T-cell (primary cell): ENCODE data around the gene PHF21A. TPM values are rescaled to one million over a fixed set of nuclear protein-coding genes. Genes with fewer than 3 reads are reported as not detected.
A peak's percentile ranks its signal among the peaks of the same experiment; 100 is the strongest.

Source experiments
- ATAC-seq, 4 experiments: fragments of 200-7000 bp in 3 of 4; fragments of 150-1000 bp in 1 of 4; cut with Tn5 transposase; replicated peaks in 1 of 4; 1 replicate in 3 of 4; 2 replicates in 1 of 4; pipeline ENCODE4 v1.10.0; 2021; ENCODE audit warnings: moderate library complexity in 3 of 4, mild to moderate bottlenecking in 2 of 4, moderate number of reproducible peaks in 1 of 4
- CTCF ChIA-PET, 2 donors: fragments of 300-600 bp; sonication (Branson Sonifier 250); formaldehyde crosslinking; loops; one replicate each; lab custom pipeline; 2022; ENCODE audit warnings: antibody characterized with exemption in 2 of 2; lab: Charles Lee
- POLR2A ChIA-PET, 2 donors: fragments of 300-600 bp; sonication (Branson Sonifier 250); formaldehyde crosslinking; loops; one replicate each; lab custom pipeline; 2022; ENCODE audit warnings: antibody characterized with exemption in 2 of 2; lab: Charles Lee
- DNase-seq, 35 experiments: peaks; one replicate each; pipeline versions ENCODE4 v3.0.0 to v3.0.0-alpha.2; 2013 to 2023
- H3K27ac ChIP-seq: one replicate; pipeline ENCODE4 v1.5.1; 2013; ENCODE audit warnings: low read length
- H3K27me3 ChIP-seq, 2 experiments: replicated peaks in 1 of 2; 1 replicate in 1 of 2; 2 replicates in 1 of 2; pipeline versions ENCODE4 v1.6.1 to v1.7.0; 2013; ENCODE audit warnings: low read length in 1 of 2, mixed read lengths in 1 of 2; ENCODE audit not compliant: control insufficient read depth in 2 of 2, insufficient read depth in 2 of 2; ENCODE audit errors: extremely low read depth in 1 of 2
- H3K36me3 ChIP-seq, 2 donors: 1 replicate in 1 of 2; 2 replicates in 1 of 2; pipeline versions ENCODE4 v1.6.1 to v1.7.0; 2013; ENCODE audit warnings: low read length in 1 of 2; ENCODE audit not compliant: control insufficient read depth in 2 of 2, insufficient read depth in 1 of 2; ENCODE audit errors: extremely low read depth in 1 of 2
- H3K4me1 ChIP-seq, 2 experiments: 1 replicate in 1 of 2; 2 replicates in 1 of 2; pipeline versions ENCODE4 v1.6.1 to v1.7.0; 2013; ENCODE audit warnings: low read length in 2 of 2, mixed read lengths in 1 of 2; ENCODE audit not compliant: insufficient read depth in 2 of 2, control insufficient read depth in 1 of 2; ENCODE audit errors: extremely low read depth in 1 of 2
- H3K4me3 ChIP-seq, 2 donors: 1 replicate in 1 of 2; 2 replicates in 1 of 2; pipeline versions ENCODE4 v1.5.1 to v1.7.0; 2013; ENCODE audit warnings: mild to moderate bottlenecking in 2 of 2, low read length in 1 of 2, moderate library complexity in 1 of 2; ENCODE audit not compliant: control insufficient read depth in 1 of 2; ENCODE audit errors: extremely low read depth in 1 of 2
- H3K9me3 ChIP-seq: 2 replicates; pipeline ENCODE4 v1.7.0; 2013
- H3K27ac Mint-ChIP-seq, 2 donors: one replicate each; pipeline ENCODE4 v1.8.0; 2020 to 2021; ENCODE audit warnings: mild to moderate bottlenecking in 2 of 2, mixed read lengths in 2 of 2
- H3K27me3 Mint-ChIP-seq, 2 donors: one replicate each; pipeline ENCODE4 v1.8.0; 2021 to 2022; ENCODE audit warnings: mixed read lengths in 2 of 2
- H3K36me3 Mint-ChIP-seq: one replicate; pipeline ENCODE4 v1.8.0; 2021; ENCODE audit warnings: mixed read lengths
- H3K4me1 Mint-ChIP-seq, 3 donors: one replicate each; pipeline ENCODE4 v1.8.0; 2020 to 2022; ENCODE audit warnings: mixed read lengths in 3 of 3, mild to moderate bottlenecking in 1 of 3
- H3K4me3 Mint-ChIP-seq, 3 donors: one replicate each; pipeline ENCODE4 v1.8.0; 2020 to 2022; ENCODE audit warnings: mild to moderate bottlenecking in 3 of 3, mixed read lengths in 3 of 3, moderate library complexity in 3 of 3
- H3K9me3 Mint-ChIP-seq, 3 donors: one replicate each; pipeline ENCODE4 v1.8.0; 2020 to 2022; ENCODE audit warnings: mixed read lengths in 3 of 3
- WGBS: methylation state at CpG from one replicate; pipeline ENCODE4 v1.1.5; 2013; ENCODE audit warnings: missing lambda C conversion rate; ENCODE audit not compliant: insufficient coverage; 5-methylcytosine and 5-hydroxymethylcytosine counted together
- total RNA-seq, 35 experiments: library from RNA in 6 of 35; stranded (reverse) in 6 of 35; fragments of 120-200 nt in 1 of 35; gene quantifications; one replicate each; pipeline versions ENCODE4 v1.2.1 to v1.2.4 and lab custom pipeline; 2013 to 2026

The PHF21A gene
- total RNA-seq, 5 donors from 2014 or later (not counting 1 experiment from before 2014, with no cell fraction given): 45.5 to 82.9 (median 57.4) TPM

DNA sequence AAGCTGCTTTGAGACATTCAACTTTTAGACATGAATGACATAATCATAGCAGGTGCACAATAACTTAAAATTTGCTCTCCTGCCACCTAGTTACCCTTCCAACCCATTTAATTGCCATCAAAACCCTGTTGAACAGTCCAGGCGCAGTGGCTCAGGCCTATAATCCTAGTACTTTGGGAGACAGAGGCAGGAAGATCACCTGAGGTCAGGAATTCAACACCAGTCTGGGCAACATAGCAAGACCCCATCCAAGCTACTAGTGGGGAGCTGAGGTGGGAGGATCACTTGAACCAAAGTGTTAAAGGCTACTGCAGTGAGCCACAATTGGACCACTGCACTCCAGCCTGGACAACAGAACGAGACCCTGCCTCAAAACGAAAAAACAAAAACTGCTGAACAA, 4.0 kb upstream of the PHF21A start:
- Mint-ChIP-seq H3K36me3 (no peaks in the 10 kb centered on the region), H3K4me3 (no peak overlapping the region), H3K9me3 (no peaks in the 10 kb centered on the region), H3K27ac (no peak overlapping the region), H3K27me3 (no peaks in the 10 kb centered on the region), H3K4me1 (peaks cover 10 to 24% (median 18%) of the 10 kb centered on the region in 3 donors)
- DNase-seq: no peak
- H3K4me1 ChIP-seq: peaks cover 7 to 10% of the 10 kb centered on the region in 2 experiments
- H3K36me3 ChIP-seq: no peaks in the 10 kb centered on the region
- H3K9me3 ChIP-seq: no peaks in the 10 kb centered on the region
- CTCF ChIA-PET: no interaction called here
- H3K4me3 ChIP-seq: no peak overlapping the region
- POLR2A ChIA-PET: no interaction called here
- ATAC-seq: no peak
- no peak overlapping the region for H3K27ac ChIP-seq
- no peaks in the 10 kb centered on the region for H3K27me3 ChIP-seq
- no CpG with 5 or more reads among the region's 3 CpGs for WGBS

GRCh38 chr11:46122945-46123715, 1.9 kb upstream of the PHF21A start:
- no peaks in the 10 kb centered on the region for H3K9me3 ChIP-seq
- no peaks in the 10 kb centered on the region for H3K27me3 ChIP-seq
- ChIA-PET CTCF (interaction anchor here in 1 of 2 donors (0.6 to 0.9 kb wide), 2 partner anchors 10 to 26 kb away, joined by 3 to 8 read pairs; no protein-coding TSS in a partner anchor), POLR2A (interaction anchor here (0.6 to 0.7 kb wide), 6 partner anchors 210 to 1742 kb away, joined by 3 to 7 read pairs (median 4); no protein-coding TSS in a partner anchor)
- no peak for DNase-seq
- Mint-ChIP-seq H3K4me1 (peaks cover 25 to 36% (median 31%) of the 10 kb centered on the region in 3 donors), H3K36me3 (no peaks in the 10 kb centered on the region), H3K4me3 (peak overlapping the region in 2 of 3 donors; percentile 47 to 88), H3K27ac (no peak overlapping the region), H3K9me3 (no peaks in the 10 kb centered on the region), H3K27me3 (no peaks in the 10 kb centered on the region)
- H3K4me1 ChIP-seq: peaks cover 9 to 18% of the 10 kb centered on the region in 2 experiments
- no peak overlapping the region for H3K4me3 ChIP-seq
- H3K36me3 ChIP-seq: no peaks in the 10 kb centered on the region
- H3K27ac ChIP-seq: no peak overlapping the region
- ATAC-seq: no peak
- WGBS: no CpG with 5 or more reads among the region's 7 CpGs

GRCh38 chr11:46121724-46122477, 647 bp upstream of the PHF21A start:
- H3K4me1 Mint-ChIP-seq: peaks cover 31 to 39% (median 35%) of the 10 kb centered on the region in 3 donors
- H3K9me3 ChIP-seq: no peaks in the 10 kb centered on the region
- ChIA-PET POLR2A (interaction anchor here (0.5 to 0.7 kb wide), 5 partner anchors 31 to 1411 kb away, joined by 3 to 6 read pairs (median 3); no protein-coding TSS in a partner anchor), CTCF (interaction anchor here in 1 of 2 donors (0.6 kb wide), 1 partner anchor 30 kb away, joined by 3 read pairs; no protein-coding TSS in a partner anchor)
- H3K4me3 Mint-ChIP-seq: peak overlapping the region; percentile 84 to 89 (median 88)
- H3K4me3 ChIP-seq: peak overlapping the region; percentile 59 to 65
- peaks cover 8 to 13% of the 10 kb centered on the region in 2 experiments for H3K4me1 ChIP-seq
- H3K36me3 ChIP-seq: no peaks in the 10 kb centered on the region
- no peaks in the 10 kb centered on the region for H3K9me3 Mint-ChIP-seq
- ATAC-seq (peak; percentile 65 to 70 (median 67)), DNase-seq (peak; percentile 47 to 89 (median 67))
- H3K27ac ChIP-seq: peak overlapping the region; percentile 47
- no peaks in the 10 kb centered on the region for H3K27me3 Mint-ChIP-seq
- peak overlapping the region; percentile 86 to 89 for H3K27ac Mint-ChIP-seq
- under 1% methylated on average over 40 of the region's 74 CpGs for WGBS
- no peaks in the 10 kb centered on the region for H3K36me3 Mint-ChIP-seq
- H3K27me3 ChIP-seq: no peaks in the 10 kb centered on the region

- CTCF ChIA-PET: interaction anchor here (0.5 to 0.9 kb wide), 6 partner anchors 232 to 1130 kb away, joined by 3 to 4 read pairs (median 3); no protein-coding TSS in a partner anchor
- Mint-ChIP-seq H3K36me3 (no peaks in the 10 kb centered on the region), H3K27me3 (no peaks in the 10 kb centered on the region), H3K27ac (peak overlapping the region; percentile 91 to 92), H3K9me3 (no peaks in the 10 kb centered on the region), H3K4me3 (peak overlapping the region; percentile 84 to 89 (median 88)), H3K4me1 (peaks cover 40 to 43% (median 42%) of the 10 kb centered on the region in 3 donors)
- Histone ChIP-seq H3K9me3 (no peaks in the 10 kb centered on the region), H3K27me3 (no peaks in the 10 kb centered on the region), H3K36me3 (no peaks in the 10 kb centered on the region), H3K4me3 (peak overlapping the region; percentile 71 to 80), H3K4me1 (peaks cover 6 to 17% of the 10 kb centered on the region in 2 experiments), H3K27ac (peak overlapping the region; percentile 57)
- DNase-seq: peak in 11 of 35 experiments; percentile 6 to 65 (median 13)
- WGBS: 0% methylated on average over 5 of the region's 29 CpGs
- peak; percentile 15 to 24 (median 18) for ATAC-seq
- POLR2A ChIA-PET: interaction anchor here in 1 of 2 donors (0.5 kb wide), 1 partner anchor 49 kb away, joined by 3 read pairs; no protein-coding TSS in a partner anchor
These were observed 631 bp downstream of the PHF21A start for GRCh38 chr11:46120346-46121300.

- POLR2A ChIA-PET: no interaction called here
- no peaks in the 10 kb centered on the region for H3K27me3 ChIP-seq
- peak overlapping the region; percentile 90 for H3K27ac ChIP-seq
- Mint-ChIP-seq H3K4me1 (peaks cover 48 to 54% (median 52%) of the 10 kb centered on the region in 3 donors), H3K4me3 (peak overlapping the region; percentile 88 to 98 (median 97)), H3K27ac (peak overlapping the region; percentile 98 to 99), H3K36me3 (no peaks in the 10 kb centered on the region), H3K27me3 (no peaks in the 10 kb centered on the region), H3K9me3 (no peaks in the 10 kb centered on the region)
- H3K9me3 ChIP-seq: no peaks in the 10 kb centered on the region
- H3K36me3 ChIP-seq: no peaks in the 10 kb centered on the region
- CTCF ChIA-PET: interaction anchor here (0.6 to 0.7 kb wide), 3 partner anchors 496 to 1307 kb away, joined by 3 read pairs; no protein-coding TSS in a partner anchor
- ATAC-seq: peak in 3 of 4 experiments; percentile 11 to 27 (median 12)
- peaks cover 6 to 17% of the 10 kb centered on the region in 2 experiments for H3K4me1 ChIP-seq
- under 1% methylated on average over 35 of the region's 56 CpGs for WGBS
- peak; percentile 22 to 87 (median 58) for DNase-seq
- H3K4me3 ChIP-seq: peak overlapping the region; percentile 69 to 71
These were observed 1.7 kb downstream of the PHF21A start for GRCh38 chr11:46119352-46120216.
